ENCODE results near the gene NDUFS7. TPM values are rescaled to one million over a fixed set of nuclear protein-coding genes. Genes with fewer than 3 reads are reported as not detected.

NDUFS7 gene
- total RNA-seq, 1 donor from 2014 or later, result 57.3 TPM

DNA sequence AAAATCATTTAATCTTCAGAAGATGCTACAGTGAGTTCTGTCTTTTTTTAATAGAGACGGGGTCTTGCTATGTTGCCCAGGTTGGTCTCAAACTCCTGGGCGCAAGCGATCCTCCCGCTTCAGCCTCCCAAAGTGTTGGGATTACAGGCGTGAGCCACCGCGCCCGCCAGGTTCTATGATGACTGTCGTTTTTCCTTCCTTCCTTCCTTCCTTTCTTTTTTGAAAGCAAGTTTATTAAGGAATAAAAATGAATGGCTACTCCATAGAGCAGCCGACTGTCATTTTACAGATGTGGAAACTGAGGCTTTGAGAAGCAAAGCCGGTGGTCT is 18.1 kb downstream of the NDUFS7 start:
- H3K27ac Mint-ChIP-seq (ENCODE audit: unreplicated experiment), result no peak overlapping the region
- no peak for DNase-seq (ENCODE audit: low spot score)
- no peaks in the 10 kb centered on the region for H3K36me3 Mint-ChIP-seq (ENCODE audit: low read depth)
- TF ChIP-seq, protein P1, sequence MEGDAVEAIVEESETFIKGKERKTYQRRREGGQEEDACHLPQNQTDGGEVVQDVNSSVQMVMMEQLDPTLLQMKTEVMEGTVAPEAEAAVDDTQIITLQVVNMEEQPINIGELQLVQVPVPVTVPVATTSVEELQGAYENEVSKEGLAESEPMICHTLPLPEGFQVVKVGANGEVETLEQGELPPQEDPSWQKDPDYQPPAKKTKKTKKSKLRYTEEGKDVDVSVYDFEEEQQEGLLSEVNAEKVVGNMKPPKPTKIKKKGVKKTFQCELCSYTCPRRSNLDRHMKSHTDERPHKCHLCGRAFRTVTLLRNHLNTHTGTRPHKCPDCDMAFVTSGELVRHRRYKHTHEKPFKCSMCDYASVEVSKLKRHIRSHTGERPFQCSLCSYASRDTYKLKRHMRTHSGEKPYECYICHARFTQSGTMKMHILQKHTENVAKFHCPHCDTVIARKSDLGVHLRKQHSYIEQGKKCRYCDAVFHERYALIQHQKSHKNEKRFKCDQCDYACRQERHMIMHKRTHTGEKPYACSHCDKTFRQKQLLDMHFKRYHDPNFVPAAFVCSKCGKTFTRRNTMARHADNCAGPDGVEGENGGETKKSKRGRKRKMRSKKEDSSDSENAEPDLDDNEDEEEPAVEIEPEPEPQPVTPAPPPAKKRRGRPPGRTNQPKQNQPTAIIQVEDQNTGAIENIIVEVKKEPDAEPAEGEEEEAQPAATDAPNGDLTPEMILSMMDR (IDR thresholded peaks at IDR 0.05), result peak; percentile 38
- H3K9me3 Mint-ChIP-seq (ENCODE audit: low read depth), result no peaks in the 10 kb centered on the region
- H3K27me3 Mint-ChIP-seq (ENCODE audit: low read depth), result no peaks in the 10 kb centered on the region
- H3K4me1 Mint-ChIP-seq (ENCODE audit: low read depth), result peaks cover 10% of the 10 kb centered on the region
- peak overlapping the region; percentile 52 for H3K4me3 Mint-ChIP-seq (ENCODE audit: unreplicated experiment)

DNA sequence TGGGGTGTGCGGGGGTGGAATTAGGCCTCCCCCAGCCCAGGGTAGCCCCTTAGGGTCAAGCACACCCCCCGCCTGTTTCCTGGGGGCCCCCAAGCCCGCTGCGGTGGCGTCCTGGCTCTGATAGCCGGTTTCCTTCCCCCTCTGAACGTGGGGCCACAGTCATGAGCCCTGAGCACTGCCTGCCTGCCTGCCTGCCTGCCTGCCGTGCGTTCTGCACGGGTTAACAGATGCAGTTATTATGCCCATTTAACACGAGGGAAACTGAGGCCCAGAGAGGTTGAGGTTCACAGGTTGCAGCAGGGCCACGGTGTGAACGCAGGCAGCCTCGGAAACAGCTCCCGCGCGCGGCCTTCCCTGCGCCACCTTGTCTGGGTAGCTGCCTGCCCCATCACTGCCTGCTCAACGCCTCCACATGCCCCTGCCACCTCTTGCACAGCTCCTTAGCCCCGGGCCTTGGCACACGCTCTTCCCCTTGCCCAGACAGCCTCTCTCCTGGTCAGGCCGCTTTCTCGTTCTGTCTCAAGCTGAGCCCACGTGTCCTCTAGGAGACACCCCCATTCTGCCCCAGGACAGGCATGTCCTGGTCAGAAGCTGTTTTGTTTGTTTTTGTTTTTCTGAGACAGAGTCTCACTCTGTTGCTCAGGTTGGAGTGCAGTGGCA is 18.8 kb downstream of the NDUFS7 start:
- H3K27ac Mint-ChIP-seq (ENCODE audit: unreplicated experiment), result no peak overlapping the region
- DNase-seq (ENCODE audit: low spot score), result no peak
- peak overlapping the region; percentile 61 for H3K4me3 Mint-ChIP-seq (ENCODE audit: unreplicated experiment)
- peaks cover 10% of the 10 kb centered on the region for H3K4me1 Mint-ChIP-seq (ENCODE audit: low read depth)
- H3K36me3 Mint-ChIP-seq (ENCODE audit: low read depth), result no peaks in the 10 kb centered on the region
- H3K27me3 Mint-ChIP-seq (ENCODE audit: low read depth), result no peaks in the 10 kb centered on the region
- TF ChIP-seq, protein P1 (IDR thresholded peaks at IDR 0.05), result no peak
- H3K9me3 Mint-ChIP-seq (ENCODE audit: low read depth), result no peaks in the 10 kb centered on the region

DNA sequence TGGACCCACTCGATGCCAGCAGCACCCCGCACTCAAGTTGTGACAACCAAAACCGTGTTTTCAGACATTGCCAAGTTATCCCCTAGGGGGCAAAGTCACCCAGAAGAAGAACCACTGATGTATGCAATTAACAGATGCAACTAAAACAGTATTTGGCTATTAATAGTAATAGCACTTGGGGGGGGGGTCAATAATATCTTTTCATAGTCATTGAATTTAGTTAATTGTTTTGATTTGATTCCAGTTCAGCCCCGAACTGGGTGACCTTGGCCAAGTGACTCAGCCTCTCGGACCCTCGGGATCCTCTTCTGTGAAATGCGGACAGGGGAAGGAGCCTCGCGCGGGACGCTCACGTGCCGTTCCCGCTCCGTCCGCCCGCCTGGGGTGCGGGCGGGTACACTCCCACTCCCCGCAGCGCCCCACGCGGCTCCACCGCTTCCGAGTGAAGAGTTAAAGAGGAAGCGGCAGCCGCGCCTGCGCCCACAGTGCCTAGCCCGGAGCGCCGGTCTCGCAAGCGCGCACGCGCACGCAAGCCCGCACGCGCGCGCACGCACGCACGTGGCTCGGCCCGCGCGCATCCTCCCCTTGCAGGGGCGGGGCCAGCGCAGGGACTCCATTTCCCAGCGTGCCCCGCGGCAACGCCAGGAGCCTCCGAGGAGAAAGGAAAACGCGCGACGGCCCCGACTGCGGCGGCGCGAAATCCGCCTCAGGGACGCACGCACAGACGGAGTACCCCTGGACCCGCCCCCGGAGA is 23.2 kb downstream of the NDUFS7 start:
- Mint-ChIP-seq H3K4me1 (ENCODE audit: low read depth) (peaks cover 43% of the 10 kb centered on the region), H3K36me3 (ENCODE audit: low read depth) (no peaks in the 10 kb centered on the region), H3K27ac (ENCODE audit: unreplicated experiment) (peak overlapping the region; percentile 74), H3K27me3 (ENCODE audit: low read depth) (no peaks in the 10 kb centered on the region), H3K4me3 (ENCODE audit: unreplicated experiment) (peak overlapping the region; percentile 60), H3K9me3 (ENCODE audit: low read depth) (no peaks in the 10 kb centered on the region)
- TF ChIP-seq, protein P1 (IDR thresholded peaks at IDR 0.05), result peak; percentile 76
- peak; percentile 100 for DNase-seq (ENCODE audit: low spot score)

DNA sequence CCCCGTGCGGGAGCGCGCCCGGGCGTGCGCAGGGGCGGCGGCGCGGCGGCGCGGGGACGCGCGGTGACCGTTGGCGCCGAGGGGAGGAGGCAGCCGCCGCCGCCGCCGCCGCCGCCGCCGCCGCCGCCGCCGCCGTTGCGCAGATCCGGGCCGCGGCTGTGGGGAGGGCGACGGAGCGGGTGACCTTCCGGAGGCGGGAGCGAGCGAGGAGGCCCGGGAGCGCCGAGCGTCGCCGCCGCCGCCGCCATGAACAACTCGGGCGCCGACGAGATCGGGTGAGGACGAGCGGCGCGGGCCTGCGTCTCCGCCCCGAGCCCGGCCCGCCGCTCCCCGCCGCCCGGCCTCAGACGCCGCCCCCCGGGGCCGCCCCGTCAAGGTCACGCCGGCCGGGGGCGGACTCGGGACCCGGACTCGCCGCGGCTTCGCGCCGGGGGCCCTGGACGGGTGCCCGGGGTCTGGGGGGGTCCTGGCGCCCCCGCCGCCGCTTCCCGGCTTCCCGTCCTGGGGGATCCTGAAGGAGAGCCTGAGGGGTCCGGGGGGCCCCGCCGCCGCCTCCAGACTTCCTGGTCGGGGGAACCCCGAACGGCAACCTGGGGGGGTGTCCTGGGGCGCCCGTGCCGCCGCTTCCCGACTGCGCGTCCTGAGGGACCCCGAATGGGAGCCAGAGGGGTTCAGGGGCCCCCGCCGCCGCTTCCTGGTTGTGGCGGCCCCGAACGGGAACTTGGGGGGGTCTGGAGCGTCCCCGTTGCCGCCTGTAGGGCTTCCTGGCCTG is 24.0 kb downstream of the NDUFS7 start, which contains the start of gene DAZAP1:
DAZAP1 (plus strand) TSS at position 59 of the 772 bp plus-strand sequence; CDS start at position 247, 188 bp downstream.
- Mint-ChIP-seq H3K4me1 (ENCODE audit: low read depth) (peaks cover 43% of the 10 kb centered on the region), H3K4me3 (ENCODE audit: unreplicated experiment) (peak within 1 kb of the TSS; percentile 87), H3K27me3 (ENCODE audit: low read depth) (no peaks in the 10 kb centered on the region), H3K27ac (ENCODE audit: unreplicated experiment) (peak within 1 kb of the TSS; percentile 74), H3K9me3 (ENCODE audit: low read depth) (no peaks in the 10 kb centered on the region), H3K36me3 (ENCODE audit: low read depth) (no peaks in the 10 kb centered on the region)
- TF ChIP-seq, protein P1 (IDR thresholded peaks at IDR 0.05), result no peak
- peak; percentile 82 for DNase-seq (ENCODE audit: low spot score)
